A673 (cell line): ENCODE data around the gene SMAD5. TPM values are rescaled to one million over a fixed set of nuclear protein-coding genes. Genes with fewer than 3 reads are reported as not detected.

Experiments used
- BruUV-seq: library from RNA; stranded (reverse); fragments of 400-500 nt; replicated peaks from 2 replicates; lab custom pipeline; 2021; lab: Mats Ljungman, UMichigan
- CTCF ChIA-PET: fragments of 300-600 bp; sonication (Branson Sonifier 250); formaldehyde crosslinking; loops from one replicate; lab custom pipeline; 2022; ENCODE audit warnings: antibody characterized with exemption; lab: Charles Lee
- POLR2A ChIA-PET: fragments of 300-600 bp; sonication (Branson Sonifier 250); formaldehyde crosslinking; loops from one replicate; lab custom pipeline; 2022; ENCODE audit warnings: antibody characterized with exemption; ENCODE audit not compliant: low non-redundant PET; lab: Charles Lee
- DNase-seq: peaks from one replicate; pipeline ENCODE4 v3.0.0-alpha.2; 2015; ENCODE audit warnings: low spot score
- H3K27ac ChIP-seq: fragments of 200-600 bp; sonication (generic); 2 replicates; pipeline ENCODE4 v1.5.1; 2016; ENCODE audit warnings: mixed run types, low read depth, mild to moderate bottlenecking, mixed read lengths, antibody characterized with exemption, low read length; ENCODE audit not compliant: poor library complexity, severe bottlenecking
- H3K27me3 ChIP-seq: fragments of 200-600 bp; sonication (generic); replicated peaks from 2 replicates; pipeline ENCODE4 v1.6.1; 2017; ENCODE audit warnings: mixed run types, low read depth, mild to moderate bottlenecking, mixed read lengths, antibody characterized with exemption, low read length; ENCODE audit not compliant: insufficient read depth, poor library complexity
- H3K36me3 ChIP-seq: fragments of 200-600 bp; sonication (generic); 2 replicates; pipeline ENCODE4 v1.6.1; 2016; ENCODE audit warnings: mixed run types, mild to moderate bottlenecking, mixed read lengths, antibody characterized with exemption, low read length; ENCODE audit not compliant: insufficient read depth, poor library complexity, severe bottlenecking
- H3K4me1 ChIP-seq: fragments of 200-600 bp; sonication (generic); 2 replicates; pipeline ENCODE4 v1.6.1; 2017; ENCODE audit warnings: mixed run types, mild to moderate bottlenecking, mixed read lengths, antibody characterized with exemption, low read length; ENCODE audit not compliant: insufficient read depth, poor library complexity, severe bottlenecking
- H3K4me3 ChIP-seq: fragments of 200-600 bp; sonication (generic); 2 replicates; pipeline ENCODE4 v1.5.1; 2016; ENCODE audit warnings: low read depth, mixed run types, mild to moderate bottlenecking, mixed read lengths, low read length; ENCODE audit not compliant: poor library complexity, severe bottlenecking
- H3K9me3 ChIP-seq: fragments of 200-600 bp; sonication (generic); 2 replicates; pipeline ENCODE4 v1.6.1; 2016; ENCODE audit warnings: mixed run types, low read depth, mild to moderate bottlenecking, mixed read lengths, antibody characterized with exemption, low read length; ENCODE audit not compliant: poor library complexity, severe bottlenecking
- CTCF ChIP-seq: fragments of 300-800, 200-600 bp; sonication (generic); conservative IDR thresholded peaks from 2 replicates; pipeline ENCODE4 v1.5.1; 2017; ENCODE audit warnings: low read depth, mild to moderate bottlenecking, antibody characterized with exemption, low read length, moderate library complexity, mixed read lengths
- EZH2 ChIP-seq: fragments of 200-600 bp; sonication (generic); IDR thresholded peaks from 2 replicates; pipeline ENCODE4 v1.6.1; 2017; ENCODE audit warnings: borderline replicate concordance, low read depth, mild to moderate bottlenecking, mixed read lengths, antibody characterized with exemption, low read length; ENCODE audit not compliant: poor library complexity, severe bottlenecking
- intact Hi-C: fragments of 100-400 bp; cut with micrococcal nuclease; formaldehyde crosslinking; loops from one replicate; pipeline ENCODE4 v1.10.0; 2022; ENCODE audit not compliant: unreplicated experiment
- total RNA-seq: library from RNA; stranded (reverse); gene quantifications from 2 replicates; pipeline ENCODE4 v1.2.3, GENCODE V29; 2021

The SMAD5 gene
- total RNA-seq, 1 experiment from 2014 or later: 72.0 TPM

- ChIA-PET POLR2A (no interaction called here), CTCF (no interaction called here)
- no peak overlapping the region for H3K4me3 ChIP-seq
- H3K36me3 ChIP-seq: no peaks in the 10 kb centered on the region
- H3K9me3 ChIP-seq: no peaks in the 10 kb centered on the region
- BruUV-seq: no TSS peak
- peaks cover 47% of the 10 kb centered on the region for H3K27me3 ChIP-seq
- H3K4me1 ChIP-seq: no peaks in the 10 kb centered on the region
- intact Hi-C loops: no loop called here
- DNase-seq: no peak
- TF ChIP-seq EZH2 (no peak), CTCF (no peak)
- no peak overlapping the region for H3K27ac ChIP-seq
Measured at GRCh38 chr5:136198453-136198852, 65.8 kb downstream of the SMAD5 start.

- intact Hi-C loops: no loop called here
- Histone ChIP-seq H3K9me3 (no peaks in the 10 kb centered on the region), H3K4me3 (no peak overlapping the region), H3K27me3 (peaks cover 38% of the 10 kb centered on the region), H3K4me1 (no peaks in the 10 kb centered on the region), H3K36me3 (no peaks in the 10 kb centered on the region), H3K27ac (no peak overlapping the region)
- no TSS peak for BruUV-seq
- TF ChIP-seq CTCF (no peak), EZH2 (no peak)
- DNase-seq: no peak
- ChIA-PET POLR2A (no interaction called here), CTCF (no interaction called here)
Measured at GRCh38 chr5:136199408-136199807, 66.8 kb downstream of the SMAD5 start.

GRCh38 chr5:136200130-136200529, 67.5 kb downstream of the SMAD5 start:
- Histone ChIP-seq H3K36me3 (no peaks in the 10 kb centered on the region), H3K27ac (no peak overlapping the region), H3K4me3 (no peak overlapping the region), H3K4me1 (no peaks in the 10 kb centered on the region), H3K9me3 (no peaks in the 10 kb centered on the region), H3K27me3 (peaks cover 34% of the 10 kb centered on the region)
- no peak for DNase-seq
- no peak for TF ChIP-seq CTCF
- TF ChIP-seq EZH2: no peak
- BruUV-seq: no TSS peak
- intact Hi-C loops: no loop called here
- CTCF ChIA-PET: no interaction called here
- POLR2A ChIA-PET: no interaction called here
